Measurements from ENCODE around the gene DGCR8. TPM values are rescaled to one million over a fixed set of nuclear protein-coding genes. Genes with fewer than 3 reads are reported as not detected.

Gene DGCR8
- total RNA-seq, 1 experiment from 2014 or later = 27.9 TPM

GRCh38 chr22:20137671-20138416, 57.8 kb downstream of the DGCR8 start:
- DNase-seq (ENCODE audit: low read depth) = no peak

GRCh38 chr22:20138417-20138738, 58.3 kb downstream of the DGCR8 start:
- DNase-seq (ENCODE audit: low read depth) = no peak

GRCh38 chr22:20138868-20139267, 58.8 kb downstream of the DGCR8 start:
- no peak for DNase-seq (ENCODE audit: low read depth)

- no peak for DNase-seq (ENCODE audit: low read depth)
These were observed 59.5 kb downstream of the DGCR8 start for GRCh38 chr22:20139391-20140106.

- DNase-seq (ENCODE audit: low read depth) = no peak
These were observed 60.0 kb downstream of the DGCR8 start for GRCh38 chr22:20140107-20140445.

GRCh38 chr22:20140521-20140964, 60.5 kb downstream of the DGCR8 start:
- no peak for DNase-seq (ENCODE audit: low read depth)

GRCh38 chr22:20141186-20142077, 61.4 kb downstream of the DGCR8 start:
- peak; percentile 47 for DNase-seq (ENCODE audit: low read depth)

- DNase-seq (ENCODE audit: low read depth) = no peak
These were observed 62.9 kb downstream of the DGCR8 start for GRCh38 chr22:20142711-20143621.

GRCh38 chr22:20143883-20144665, 64.0 kb downstream of the DGCR8 start:
- DNase-seq (ENCODE audit: low read depth) = no peak

GRCh38 chr22:20145206-20145831, 65.3 kb downstream of the DGCR8 start:
- DNase-seq (ENCODE audit: low read depth) = no peak

- no peak for DNase-seq (ENCODE audit: low read depth)
These were observed 65.8 kb downstream of the DGCR8 start for GRCh38 chr22:20145832-20146223.

- DNase-seq (ENCODE audit: low read depth) = no peak
These were observed 66.7 kb downstream of the DGCR8 start for GRCh38 chr22:20146777-20147176.

GRCh38 chr22:20147237-20147988, 67.4 kb downstream of the DGCR8 start:
- DNase-seq (ENCODE audit: low read depth) = no peak

GRCh38 chr22:20148414-20148813, 68.4 kb downstream of the DGCR8 start:
- DNase-seq (ENCODE audit: low read depth) = no peak

- no peak for DNase-seq (ENCODE audit: low read depth)
These were observed 69.5 kb downstream of the DGCR8 start for GRCh38 chr22:20149257-20150250.

GRCh38 chr22:20150381-20151275, 70.6 kb downstream of the DGCR8 start, which contains the start of gene CCDC188:
TSS of gene CCDC188 (minus strand) at chr22:20151055. CDS start at chr22:20150986, 69 bp downstream.
- no peak for DNase-seq (ENCODE audit: low read depth)

GRCh38 chr22:20151276-20151588, 71.2 kb downstream of the DGCR8 start:
- no peak for DNase-seq (ENCODE audit: low read depth)

Measured in Daoy (cell line).